GM19025 (cell line): ENCODE data around the gene LMBRD1.
"Not testable (repeated sequence)": the region's sequence is repeated elsewhere in the genome, so short reads cannot be mapped to it uniquely, and the experiment has no call there.

Experiments
- ATAC-seq: cut with Tn5 transposase; IDR thresholded peaks from one replicate; pipeline ENCODE4 v1.9.1; 2021; ENCODE audit warnings: mild to moderate bottlenecking, low read depth, moderate library complexity; ENCODE audit not compliant: unreplicated experiment

LMBRD1 gene

GRCh38 chr6:69758214-69758613, 38.6 kb downstream of the LMBRD1 start:
- ATAC-seq, result no peak

GRCh38 chr6:69756907-69757306, 39.9 kb downstream of the LMBRD1 start:
- no peak for ATAC-seq

GRCh38 chr6:69756366-69756765, 40.4 kb downstream of the LMBRD1 start:
- no peak for ATAC-seq

GRCh38 chr6:69735027-69735426, 61.8 kb downstream of the LMBRD1 start:
- no peak for ATAC-seq

- no peak for ATAC-seq
Measured at GRCh38 chr6:69732640-69733039, 64.2 kb downstream of the LMBRD1 start.

GRCh38 chr6:69732045-69732444, 64.8 kb downstream of the LMBRD1 start:
- ATAC-seq, result no peak

GRCh38 chr6:69729870-69730449, 66.8 kb downstream of the LMBRD1 start:
- no peak for ATAC-seq

- no peak for ATAC-seq
Measured at GRCh38 chr6:69722683-69723082, 74.1 kb downstream of the LMBRD1 start.

- ATAC-seq, result peak; percentile 54
Measured at GRCh38 chr6:69719602-69720193, 77.1 kb downstream of the LMBRD1 start.

GRCh38 chr6:69706724-69707123, 90.1 kb downstream of the LMBRD1 start:
- no peak for ATAC-seq

GRCh38 chr6:69705954-69706353, 90.9 kb downstream of the LMBRD1 start:
- no peak for ATAC-seq

GRCh38 chr6:69704916-69705315, 91.9 kb downstream of the LMBRD1 start:
- no peak for ATAC-seq

GRCh38 chr6:69699655-69700054, 97.2 kb downstream of the LMBRD1 start:
- ATAC-seq, result no peak

GRCh38 chr6:69696273-69696672, 100.5 kb downstream of the LMBRD1 start:
- no peak for ATAC-seq

- ATAC-seq, result no peak
Measured at GRCh38 chr6:69693762-69694161, 103.0 kb downstream of the LMBRD1 start.

- ATAC-seq, result no peak
Measured at GRCh38 chr6:69690986-69691385, 105.8 kb downstream of the LMBRD1 start.

- ATAC-seq, result no peak
Measured at GRCh38 chr6:69680302-69680701, 116.5 kb downstream of the LMBRD1 start.

- ATAC-seq, result no peak
Measured at GRCh38 chr6:69673298-69673697, 123.5 kb downstream of the LMBRD1 start.

GRCh38 chr6:69668916-69669315, 127.9 kb downstream of the LMBRD1 start:
- no peak for ATAC-seq

- not testable (repeated sequence) for ATAC-seq
Measured at GRCh38 chr6:69666779-69667178, 130.0 kb downstream of the LMBRD1 start.

- ATAC-seq, result no peak
Measured at GRCh38 chr6:69665437-69665836, 131.4 kb downstream of the LMBRD1 start.

- ATAC-seq, result no peak
Measured at GRCh38 chr6:69664551-69664950, 132.3 kb downstream of the LMBRD1 start.

GRCh38 chr6:69663215-69663614, 133.6 kb downstream of the LMBRD1 start:
- ATAC-seq, result no peak
